Stimulated activated CD8-positive, alpha-beta memory T cell treated with anti-CD3 and anti-CD28 coated beads, Interleukin-12 subunit alpha, Interleukin-12 subunit beta, amount 100 ng/mL, for 4 hours (primary cell): ENCODE results near the gene TTC21B.

Experiments used
- DNase-seq: peaks from one replicate; pipeline ENCODE4 v3.0.0-alpha.2; 2020; ENCODE audit warnings: low read depth

TTC21B gene

DNA sequence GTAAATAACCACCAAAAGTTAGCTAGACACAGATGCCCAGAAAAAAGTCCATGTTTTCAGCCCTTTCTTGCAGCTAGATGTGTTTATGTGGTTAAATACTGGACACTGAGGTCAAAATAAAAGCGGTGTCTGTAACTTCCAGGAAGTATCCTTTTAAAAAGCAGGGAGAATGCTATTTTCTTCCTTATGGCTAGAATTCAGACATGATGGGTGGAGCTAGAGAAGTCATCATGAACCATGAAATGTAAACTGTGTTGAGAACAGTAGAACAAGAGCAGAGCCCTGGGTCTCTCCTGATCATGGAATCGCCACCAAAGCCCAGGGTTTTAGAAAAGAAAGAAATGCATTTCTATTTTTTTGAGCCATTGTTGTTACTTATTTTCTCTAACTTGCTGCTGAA is 118.2 kb downstream of the TTC21B start:
- DNase-seq = no peak

DNA sequence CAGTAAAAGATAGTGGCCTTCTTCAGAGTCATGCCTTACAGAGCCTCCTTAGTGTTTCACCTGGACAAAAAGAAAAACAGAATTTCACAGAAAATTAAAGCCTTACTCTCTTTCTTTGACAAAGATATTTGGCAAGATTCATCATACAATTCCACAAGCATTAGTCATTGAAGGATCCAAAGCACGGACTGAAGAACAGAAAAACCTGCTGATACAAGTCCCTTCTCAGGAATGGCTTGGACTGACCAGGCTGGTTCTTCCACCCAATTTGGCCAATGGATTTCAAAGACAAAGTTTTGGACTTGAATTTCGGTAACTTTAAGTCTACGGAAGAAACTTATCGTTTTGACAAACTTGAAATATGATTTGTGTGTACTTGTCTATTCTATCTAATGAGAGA is 120.4 kb downstream of the TTC21B start:
- DNase-seq = no peak

DNA sequence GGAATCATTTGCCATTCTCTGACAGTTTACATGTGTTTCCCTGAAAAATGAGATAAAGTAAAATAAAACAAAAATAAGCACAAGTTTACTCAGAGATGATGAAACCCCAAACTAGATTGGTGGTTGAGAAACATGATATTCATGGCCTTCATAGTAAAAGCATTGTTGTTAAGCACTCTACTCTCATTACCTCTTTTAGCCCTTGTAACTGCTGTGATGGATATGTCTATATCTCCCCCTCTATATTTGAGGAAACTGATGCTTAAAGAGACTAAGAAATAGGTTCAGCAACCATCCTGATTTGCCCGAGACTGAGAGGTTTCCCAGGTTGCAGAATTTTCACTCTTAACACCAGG is 125.7 kb downstream of the TTC21B start:
- DNase-seq = no peak

DNA sequence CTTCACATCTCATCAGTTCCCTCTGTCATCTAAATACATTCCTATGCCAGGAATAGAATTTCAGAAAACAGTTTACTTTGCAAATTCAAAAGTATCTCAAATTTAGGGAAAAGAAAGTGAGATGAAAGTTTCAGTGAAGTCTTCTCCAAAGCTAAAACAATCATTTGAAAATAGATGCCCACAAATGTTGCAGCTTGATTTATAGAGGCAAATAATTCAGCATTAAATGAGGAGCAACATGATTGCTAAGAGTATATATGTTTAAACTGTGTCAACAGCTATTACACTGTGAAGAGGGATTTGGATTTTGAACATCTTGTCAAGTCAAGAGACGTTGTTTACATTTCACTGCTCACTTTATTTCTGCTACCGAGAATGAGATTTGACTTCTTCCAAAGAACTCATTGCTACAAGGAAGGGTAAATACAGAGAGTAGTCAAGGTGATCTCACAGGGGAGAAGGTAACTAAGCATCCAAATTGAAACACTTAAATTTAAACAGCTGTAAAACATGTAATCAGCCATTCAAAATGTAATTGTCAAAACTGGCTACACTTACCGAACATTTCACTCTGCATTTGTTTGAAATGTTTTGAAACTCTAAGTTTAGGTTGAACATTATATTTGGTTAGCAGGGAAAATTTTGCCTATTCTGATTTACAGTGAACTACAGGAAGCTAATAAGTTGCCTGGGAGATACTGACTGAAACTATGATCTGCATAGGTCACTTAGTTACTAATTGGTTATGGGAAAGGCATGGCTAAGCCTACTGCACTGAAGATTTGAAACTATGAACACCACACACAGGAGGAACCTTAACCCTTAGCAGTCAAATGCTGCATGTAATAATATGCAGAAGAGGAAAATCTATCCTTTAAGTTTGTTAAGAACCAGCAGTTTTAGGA is 126.3 kb downstream of the TTC21B start:
- no peak for DNase-seq

DNA sequence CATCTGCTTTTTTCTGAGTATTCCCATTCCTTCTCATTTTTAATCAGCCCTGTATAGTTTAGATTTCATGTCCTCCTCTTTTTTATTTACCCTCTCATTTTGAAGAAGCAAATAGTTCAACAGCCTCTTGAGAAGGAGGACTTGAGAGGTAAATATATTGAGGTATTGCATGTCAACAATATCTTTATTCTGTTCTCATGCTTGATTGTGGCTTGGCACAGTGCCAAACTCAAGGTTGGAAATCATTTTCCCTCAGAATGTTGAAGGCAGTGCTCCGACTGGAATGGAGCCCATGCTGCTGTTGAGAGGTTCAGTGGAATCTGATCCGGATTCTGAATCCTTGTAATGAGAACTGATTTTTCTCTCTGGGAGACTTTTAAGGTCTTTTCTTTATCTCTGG is 128.5 kb downstream of the TTC21B start:
- no peak for DNase-seq
